Glomerular visceral epithelial cell (primary cell): ENCODE measurements around the gene MYH6.

Experiments used
- DNase-seq: peaks from one replicate; pipeline ENCODE4 v3.0.0-alpha.2; 2016; ENCODE audit errors: extremely low spot score

MYH6 gene

DNA sequence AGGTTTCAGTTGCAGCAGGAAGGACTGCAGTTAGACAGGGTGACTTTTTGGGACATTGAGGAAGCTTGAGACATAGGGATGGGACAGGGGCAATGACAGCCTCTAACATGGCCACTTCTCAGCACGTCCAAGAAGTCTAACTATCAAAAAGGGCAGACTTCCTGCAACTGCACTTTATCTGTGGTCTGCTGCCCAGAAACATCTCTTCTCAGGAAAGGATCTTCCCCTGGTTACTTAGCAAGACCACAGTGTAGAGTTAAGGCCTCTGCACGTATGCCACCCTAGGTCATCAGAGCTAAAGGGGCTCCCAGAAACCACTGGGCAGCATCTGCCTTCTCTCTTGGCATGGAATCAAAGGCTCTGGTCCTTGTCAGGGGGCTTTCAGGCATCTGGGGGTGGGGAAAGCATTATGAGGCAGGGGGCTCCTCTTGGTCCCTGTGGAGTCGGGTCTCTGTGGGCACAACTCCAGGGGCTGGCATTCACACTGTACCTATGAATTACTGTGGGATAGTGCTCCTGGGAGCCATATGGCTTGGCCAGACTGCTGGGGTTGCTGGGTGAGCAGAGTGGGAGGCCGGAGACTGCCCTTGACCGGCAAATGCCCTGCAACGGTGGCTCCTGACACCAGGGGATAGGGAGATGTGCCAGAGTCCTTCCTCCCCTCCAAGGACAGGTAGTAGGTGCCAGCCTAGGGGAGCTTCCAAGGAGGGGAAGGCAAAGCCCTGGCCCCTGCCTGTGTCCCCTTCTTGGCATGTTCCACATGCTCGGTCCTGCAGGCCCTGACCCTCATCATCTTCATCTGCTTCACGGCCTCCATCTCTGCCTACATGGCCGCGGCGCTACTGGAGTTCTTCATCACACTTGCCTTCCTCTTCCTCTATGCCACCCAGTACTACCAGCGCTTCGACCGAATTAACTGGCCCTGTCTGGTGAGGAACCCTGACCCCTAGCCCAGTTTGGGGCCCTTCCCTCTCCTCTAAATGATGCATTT is 30.2 kb downstream of the MYH6 start:
- no peak for DNase-seq

- no peak for DNase-seq
Measured at GRCh38 chr14:23377198-23377550, 30.9 kb downstream of the MYH6 start.

DNA sequence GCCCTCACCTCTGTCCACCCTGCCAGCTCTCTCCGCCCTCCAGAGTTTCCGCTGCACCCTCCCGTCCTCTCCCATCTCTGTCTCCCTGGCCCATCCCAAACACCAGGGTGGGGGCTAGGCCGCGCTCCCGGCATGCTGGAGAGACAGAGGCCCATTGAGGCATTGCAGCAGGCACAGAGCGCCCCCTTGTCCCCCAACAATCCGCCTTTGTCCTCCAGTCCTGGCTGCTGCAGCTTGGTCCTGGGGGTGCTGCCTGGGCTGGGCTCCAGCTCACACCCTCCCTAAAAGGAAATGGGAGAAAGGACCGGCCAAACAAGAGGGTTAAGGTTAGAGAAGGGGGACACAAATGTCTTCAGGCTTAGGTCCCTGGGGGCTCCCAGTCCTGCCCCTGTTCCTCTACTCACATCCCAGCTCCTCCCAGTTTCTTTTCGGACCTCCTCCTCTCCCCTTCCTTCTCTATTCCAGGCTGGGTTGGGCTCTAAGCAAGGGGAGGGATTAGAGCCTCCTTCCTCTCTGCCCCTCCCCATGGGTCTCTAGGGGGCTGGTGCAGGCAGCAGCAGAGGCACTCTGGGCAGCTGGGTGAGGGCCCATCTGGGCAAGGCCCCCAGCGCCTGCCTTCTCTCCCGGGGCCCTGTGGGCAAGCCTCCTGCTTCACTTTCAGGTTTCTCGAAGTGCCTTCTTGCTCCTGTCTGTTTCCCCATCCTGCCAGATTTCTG is 31.4 kb downstream of the MYH6 start, which contains the start of gene CMTM5:
CMTM5 (plus strand) TSS at position 565 of the 716 bp plus-strand sequence. CDS start 206 bp downstream, outside the sequence.
- DNase-seq: no peak

- DNase-seq: no peak
Measured at GRCh38 chr14:23375527-23376251, 32.4 kb downstream of the MYH6 start.

DNA sequence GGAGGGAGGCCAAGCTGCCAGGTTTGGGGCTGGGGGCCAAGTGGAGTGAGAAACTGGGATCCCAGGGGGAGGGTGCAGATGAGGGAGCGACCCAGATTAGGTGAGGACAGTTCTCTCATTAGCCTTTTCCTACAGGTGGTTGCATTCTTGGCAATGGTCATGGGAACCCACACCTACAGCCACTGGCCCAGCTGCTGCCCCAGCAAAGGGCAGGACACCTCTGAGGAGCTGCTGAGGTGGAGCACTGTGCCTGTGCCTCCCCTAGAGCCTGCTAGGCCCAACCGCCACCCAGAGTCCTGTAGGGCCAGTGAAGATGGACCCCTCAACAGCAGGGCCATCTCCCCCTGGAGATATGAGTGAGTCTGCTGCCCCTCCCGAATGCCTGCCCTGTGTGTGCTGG is 35.0 kb downstream of the MYH6 start:
- no peak for DNase-seq

- no peak for DNase-seq
Measured at GRCh38 chr14:23372509-23372908, 35.6 kb downstream of the MYH6 start, which contains the start of gene IL25. Gene IL25, plus strand, starts transcription at chr14:23372809.

GRCh38 chr14:23371865-23372264 is 36.2 kb downstream of the MYH6 start:
- DNase-seq: no peak

DNA sequence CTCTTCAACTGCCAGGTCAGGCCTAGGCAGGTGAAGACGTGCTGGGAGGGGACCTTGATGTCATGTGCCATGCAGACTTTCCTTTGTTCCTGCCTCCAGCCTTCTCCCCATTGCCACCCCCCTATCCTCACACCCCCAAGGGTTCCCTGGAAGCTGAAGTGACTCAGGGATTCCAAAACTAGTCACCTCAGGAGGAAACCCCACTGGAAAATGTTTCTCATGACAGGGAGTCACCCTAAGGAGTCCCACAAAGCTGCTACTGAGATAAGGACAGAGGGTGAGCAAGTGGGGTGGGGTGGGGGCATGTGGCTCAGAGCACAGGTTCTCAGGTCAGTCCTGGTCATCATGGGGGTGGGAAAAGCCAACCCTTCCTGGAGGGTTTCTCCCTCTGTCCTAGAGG is 37.9 kb downstream of the MYH6 start:
- DNase-seq: no peak

- DNase-seq: no peak
Measured at GRCh38 chr14:23366426-23366921, 41.6 kb downstream of the MYH6 start.

- DNase-seq: no peak
Measured at GRCh38 chr14:23365732-23366425, 42.2 kb downstream of the MYH6 start.

DNA sequence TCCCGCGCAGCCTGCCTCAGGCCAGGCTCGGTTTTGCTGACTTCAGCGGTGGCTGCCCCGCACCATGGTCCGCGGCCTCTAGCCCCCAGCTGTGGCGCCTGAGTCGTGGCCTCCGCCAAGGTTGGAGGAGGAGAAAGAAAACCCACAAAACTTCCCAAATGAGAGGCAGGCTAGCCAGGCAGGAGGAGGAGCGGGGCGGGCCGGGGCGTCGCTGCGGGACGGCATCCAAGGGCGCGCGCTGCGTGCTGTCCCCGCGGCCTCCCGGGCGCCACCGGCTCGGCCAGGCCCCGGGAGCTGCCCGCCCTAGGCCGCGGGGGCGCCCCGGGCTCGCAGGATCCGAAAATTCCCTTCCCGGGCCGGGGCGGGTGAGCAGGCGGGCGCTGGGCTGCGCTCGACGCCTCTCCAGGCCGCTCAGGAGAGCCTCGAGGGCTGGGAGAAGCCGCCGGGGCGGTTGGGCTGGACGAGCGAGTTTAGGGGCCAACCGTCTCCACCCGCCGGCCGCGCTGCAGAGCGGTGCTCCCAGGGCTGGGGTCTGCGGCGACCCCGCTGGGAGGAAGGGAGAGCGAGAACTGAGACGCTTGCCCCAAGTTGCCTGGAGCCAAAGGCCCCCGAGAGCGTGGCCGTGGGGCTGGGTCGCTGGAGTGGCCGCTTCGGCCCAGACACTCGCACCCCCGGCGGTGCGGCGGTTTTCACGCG is 42.9 kb downstream of the MYH6 start, which contains the start of gene EFS:
EFS (minus strand) TSS at position 137 of the 696 bp plus-strand sequence. CDS start 147 bp downstream, outside the sequence.
- DNase-seq: no peak

DNA sequence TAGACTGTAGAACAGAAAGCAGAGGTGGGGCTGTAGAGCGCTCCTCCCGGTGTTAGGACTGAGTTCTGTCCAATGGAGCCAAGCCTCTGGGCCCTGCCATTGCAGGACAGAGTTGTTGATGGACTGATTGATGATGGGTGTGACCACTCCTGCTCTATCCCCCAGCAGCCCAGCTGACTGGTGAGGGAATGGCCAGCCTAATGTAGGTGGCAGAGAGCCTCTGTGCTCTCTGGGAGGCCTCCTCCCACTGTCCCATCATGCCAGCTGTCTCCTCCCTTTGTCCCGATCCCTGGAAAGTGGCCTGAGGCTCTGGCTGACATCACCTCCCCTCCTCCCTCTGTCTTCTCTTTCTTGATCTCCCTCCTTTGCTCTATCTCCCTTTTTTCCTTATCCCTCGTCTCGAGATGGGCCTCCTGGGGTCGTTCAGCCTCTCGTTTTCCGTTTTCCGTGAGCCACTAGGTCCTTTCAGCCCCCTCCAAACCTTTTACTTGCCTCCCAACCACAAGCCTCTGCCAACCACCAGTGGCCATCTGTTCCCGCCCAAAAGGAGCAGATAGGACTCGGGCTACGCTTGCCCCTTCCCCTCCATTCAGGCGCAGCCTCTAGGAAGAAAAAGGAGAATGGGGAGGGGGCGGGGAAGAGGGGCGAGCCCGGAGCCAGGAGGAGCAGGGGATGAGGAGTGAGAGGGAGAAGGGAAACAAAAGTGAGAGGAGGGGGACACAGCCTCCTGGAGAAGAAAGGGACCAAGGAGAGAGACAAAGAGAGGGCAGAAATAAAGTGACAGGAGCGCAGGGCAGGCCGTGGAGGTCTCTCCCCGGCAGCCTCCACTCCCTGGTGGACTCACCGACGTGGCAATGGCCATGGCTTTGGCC is 43.7 kb downstream of the MYH6 start:
- no peak for DNase-seq

GRCh38 chr14:23362200-23362599 is 45.9 kb downstream of the MYH6 start:
- DNase-seq: peak; percentile 11

GRCh38 chr14:23361763-23362162 is 46.3 kb downstream of the MYH6 start:
- DNase-seq: no peak

GRCh38 chr14:23361320-23361719 is 46.8 kb downstream of the MYH6 start:
- no peak for DNase-seq

- DNase-seq: no peak
Measured at GRCh38 chr14:23360496-23360895, 47.6 kb downstream of the MYH6 start.

- DNase-seq: no peak
Measured at GRCh38 chr14:23359722-23360447, 48.2 kb downstream of the MYH6 start.

- no peak for DNase-seq
Measured at GRCh38 chr14:23359167-23359626, 48.9 kb downstream of the MYH6 start.
